HuH-7 (cell line): ENCODE data around the gene LHPP.
"Not testable (repeated sequence)": the region's sequence is repeated elsewhere in the genome, so short reads cannot be mapped to it uniquely, and the experiment has no call there.

Source experiments
- DNase-seq: peaks from one replicate; pipeline ENCODE4 v3.0.0; 2011; ENCODE audit warnings: low spot score

The LHPP gene

DNA sequence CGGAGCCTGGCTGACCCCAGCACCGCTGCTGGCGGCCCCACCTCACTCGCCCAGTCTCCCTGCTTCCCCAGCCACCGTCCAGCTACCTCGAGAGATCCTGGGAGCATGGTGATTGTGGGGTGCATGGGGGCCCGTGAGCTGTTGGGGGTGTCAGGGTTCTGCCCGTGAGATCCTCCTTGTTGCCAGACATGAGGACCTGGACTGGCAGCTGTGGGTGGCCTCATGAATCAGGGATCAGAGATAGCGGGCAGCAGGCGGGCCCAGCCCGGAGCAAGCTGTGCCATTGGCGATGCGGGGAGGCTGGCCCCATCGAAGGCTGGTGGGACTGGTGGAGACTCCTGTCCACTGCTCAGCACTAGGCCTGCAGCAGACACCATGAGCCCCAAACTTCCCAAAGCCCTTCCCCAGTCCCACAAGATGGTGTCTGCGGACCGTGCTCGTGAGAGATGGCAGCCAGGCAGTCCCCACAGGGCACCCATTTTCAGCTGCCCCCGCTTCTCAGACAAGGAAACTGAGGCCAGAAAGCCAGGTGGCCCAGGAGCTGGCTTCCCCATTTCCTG lies 75.6 kb downstream of the LHPP start:
- DNase-seq: no peak

DNA sequence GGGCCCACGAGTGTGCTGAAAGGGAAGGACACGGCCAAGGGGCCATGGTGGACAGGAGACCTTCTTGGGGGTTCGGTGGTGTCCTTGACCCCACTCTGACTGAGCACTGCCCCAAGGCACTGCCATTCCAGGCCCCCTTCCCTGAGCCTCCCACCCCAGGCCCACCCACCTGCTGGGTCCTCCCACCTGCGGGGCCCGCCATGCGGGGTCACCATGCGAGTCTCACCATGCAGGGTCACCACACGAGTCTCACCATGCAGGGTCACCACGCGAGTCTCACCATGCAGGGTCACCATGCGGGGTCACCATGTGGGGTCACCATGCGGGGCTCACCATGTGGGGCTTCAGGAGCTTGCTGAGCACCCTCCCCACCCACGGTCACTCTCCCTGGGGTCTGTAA lies 76.3 kb downstream of the LHPP start:
- DNase-seq: no peak

DNA sequence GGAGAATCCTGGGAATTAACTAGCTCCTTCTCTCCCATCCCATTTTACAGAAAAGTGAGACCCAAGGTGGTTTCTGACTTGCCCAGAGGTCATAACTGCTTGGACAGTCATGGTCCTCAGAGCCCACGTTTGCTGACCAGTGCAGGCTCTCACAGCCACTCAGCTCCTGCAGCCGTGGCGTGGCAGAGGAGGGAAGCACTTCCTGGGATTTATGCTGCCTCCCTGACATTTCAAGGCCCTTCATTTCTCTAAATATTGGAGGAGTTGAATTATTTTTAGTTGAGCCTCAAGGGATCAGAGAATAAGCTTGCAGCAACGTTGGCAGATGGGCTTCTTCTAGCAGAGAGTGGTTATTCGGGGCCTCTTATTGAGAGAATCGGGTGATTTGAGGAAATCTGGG lies 77.1 kb downstream of the LHPP start:
- no peak for DNase-seq

DNA sequence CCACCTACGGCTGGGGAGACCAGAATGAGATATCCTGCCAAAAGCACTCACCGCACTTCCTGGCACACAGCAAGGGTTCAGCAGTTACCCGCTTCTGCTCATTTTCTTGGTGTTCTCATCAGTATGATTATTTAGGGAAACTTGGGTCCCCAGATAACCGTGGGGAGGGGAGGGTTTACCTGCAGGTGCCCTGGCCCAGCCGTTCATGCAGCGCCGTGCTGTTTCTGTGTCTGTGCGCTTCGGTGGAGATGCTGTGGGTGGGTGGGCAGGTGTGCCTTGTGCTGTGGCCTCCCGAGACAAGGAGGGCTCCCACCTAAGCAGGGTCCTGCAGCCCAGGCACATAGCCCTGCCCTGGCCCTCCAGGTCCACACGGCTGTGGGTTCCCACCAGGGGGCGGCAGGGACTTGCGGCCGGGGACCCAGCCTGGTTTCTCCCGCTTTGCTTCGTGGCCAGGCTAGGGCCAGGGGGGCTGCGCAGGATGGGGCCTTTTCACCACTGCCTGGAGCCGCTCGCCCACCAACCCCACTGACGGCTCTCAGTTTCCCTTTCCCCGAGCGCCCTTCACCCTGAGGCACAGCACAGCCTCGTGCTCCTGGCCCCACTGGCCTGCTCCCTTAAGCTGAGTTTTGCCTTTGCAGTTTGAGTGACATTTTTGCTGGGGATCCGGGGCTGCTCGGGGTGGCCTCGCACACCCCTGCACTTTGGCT lies 78.5 kb downstream of the LHPP start:
- DNase-seq: peak; percentile 97

DNA sequence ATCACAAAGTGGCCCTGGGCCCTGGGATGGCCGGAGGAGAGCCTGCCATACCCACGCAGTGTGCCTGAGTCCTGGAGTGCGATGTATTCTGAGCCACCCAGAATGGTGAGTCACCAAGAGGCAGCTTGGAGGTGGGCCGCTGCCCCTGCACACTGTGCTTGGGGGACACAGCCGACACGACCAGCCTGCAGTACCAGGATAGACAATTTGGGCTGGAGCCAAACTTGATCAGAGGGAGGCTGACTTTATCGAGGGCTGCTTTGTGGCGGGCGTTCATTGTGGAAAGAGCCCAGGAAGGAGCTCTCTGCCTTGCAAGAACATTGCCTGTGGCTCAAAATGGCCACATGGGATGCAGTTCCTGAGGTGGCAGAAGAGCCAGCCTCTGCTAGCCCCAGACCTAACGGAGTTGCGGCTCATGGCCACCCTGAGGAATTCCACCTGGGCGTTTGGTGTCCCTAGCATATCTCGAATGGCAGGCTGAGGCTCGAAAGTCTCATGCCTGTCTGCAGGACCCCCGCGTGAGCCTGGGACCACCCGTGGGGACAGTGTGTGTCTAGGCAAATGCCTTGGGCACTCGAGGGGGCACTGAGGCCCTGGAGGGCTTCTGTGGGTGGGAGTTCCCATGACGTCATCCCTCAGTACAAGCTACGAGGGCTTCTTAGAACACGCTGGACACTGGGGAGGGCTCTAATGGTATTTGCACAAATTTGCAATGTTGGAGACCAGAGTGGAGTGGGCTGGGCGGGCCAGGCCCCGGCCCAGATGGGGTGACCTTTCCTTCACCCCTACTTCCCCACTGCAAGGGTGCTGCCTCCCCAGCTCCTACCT lies 79.7 kb downstream of the LHPP start:
- DNase-seq: no peak

DNA sequence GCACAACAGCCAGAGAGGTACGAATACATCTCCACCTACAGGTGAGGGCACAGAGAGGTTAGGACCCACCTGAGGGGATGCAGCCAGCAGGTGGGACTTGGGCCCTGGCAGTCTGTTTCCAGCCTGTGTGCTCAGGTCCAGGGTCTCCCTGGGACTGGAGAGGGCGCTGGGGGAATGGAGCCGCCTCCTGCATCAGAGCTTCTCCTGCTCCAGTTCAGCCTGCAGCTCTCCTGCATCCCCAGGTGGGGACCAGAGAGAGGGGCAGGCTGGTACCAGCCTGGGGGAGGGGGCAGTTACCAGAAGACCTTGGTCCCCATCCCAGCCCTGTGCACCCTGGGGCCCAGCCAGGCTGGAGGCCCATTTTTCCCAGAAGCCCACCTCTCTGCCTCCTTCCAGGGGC lies 80.7 kb downstream of the LHPP start:
- DNase-seq: no peak

DNA sequence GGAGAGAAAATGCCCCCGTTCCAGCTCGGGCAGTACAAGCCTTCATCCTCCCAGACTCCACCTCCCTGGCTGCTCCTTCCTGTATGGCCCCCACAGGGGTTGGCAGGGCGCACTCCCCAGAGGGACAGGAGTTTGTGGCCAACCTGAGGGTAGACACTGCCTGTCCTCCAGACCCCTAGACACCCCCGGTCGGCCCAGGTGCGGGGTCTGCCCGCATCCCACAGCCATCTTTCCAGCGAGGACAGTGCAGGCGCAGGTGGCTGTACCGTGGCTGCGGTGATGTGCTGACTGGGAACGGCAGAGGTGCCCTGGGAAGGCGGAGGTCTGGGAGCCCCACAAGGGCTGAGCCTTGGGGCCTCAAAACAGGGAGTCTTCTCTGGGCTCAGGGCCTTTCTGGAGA lies 81.5 kb downstream of the LHPP start:
- no peak for DNase-seq

DNA sequence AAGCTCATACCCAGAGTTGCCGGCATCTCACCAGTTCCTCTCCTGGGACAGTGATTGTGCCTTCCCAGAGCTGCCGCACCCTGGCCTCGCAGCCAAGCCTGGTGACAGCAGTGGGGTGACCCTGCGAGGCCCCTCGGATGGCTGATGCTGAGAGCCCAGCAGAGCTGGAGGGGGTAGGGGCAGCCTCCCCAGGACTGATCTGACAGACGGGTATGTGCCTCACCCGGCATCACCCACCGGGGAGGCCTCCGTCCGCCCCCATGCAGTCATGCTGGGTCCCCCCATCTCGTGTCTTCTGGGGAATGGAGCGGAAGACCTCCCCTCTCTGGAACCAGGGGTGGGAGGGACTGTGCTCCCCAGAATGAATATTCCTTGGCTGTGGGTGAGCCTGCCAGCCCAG lies 82.3 kb downstream of the LHPP start:
- DNase-seq: no peak

DNA sequence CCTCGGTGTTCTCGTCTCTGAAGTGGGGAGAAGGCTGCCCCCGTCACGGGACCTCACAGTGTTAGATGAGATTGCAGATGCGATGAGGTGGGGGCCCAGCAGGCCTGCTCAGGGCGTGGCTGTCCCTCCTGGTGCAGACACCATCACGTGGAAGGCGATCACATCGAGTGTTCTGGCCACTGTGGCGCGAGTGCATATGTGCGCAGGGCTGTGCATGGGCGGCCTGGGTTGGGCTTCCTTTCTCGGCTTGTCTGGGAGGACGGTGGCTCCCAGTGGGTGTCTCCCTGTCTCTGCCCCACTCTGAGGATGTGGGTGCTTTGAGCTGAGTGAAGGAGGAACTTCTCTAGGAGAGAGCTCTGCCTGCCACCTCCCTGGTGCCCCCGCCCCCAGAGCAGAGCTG lies 83.1 kb downstream of the LHPP start:
- no peak for DNase-seq

DNA sequence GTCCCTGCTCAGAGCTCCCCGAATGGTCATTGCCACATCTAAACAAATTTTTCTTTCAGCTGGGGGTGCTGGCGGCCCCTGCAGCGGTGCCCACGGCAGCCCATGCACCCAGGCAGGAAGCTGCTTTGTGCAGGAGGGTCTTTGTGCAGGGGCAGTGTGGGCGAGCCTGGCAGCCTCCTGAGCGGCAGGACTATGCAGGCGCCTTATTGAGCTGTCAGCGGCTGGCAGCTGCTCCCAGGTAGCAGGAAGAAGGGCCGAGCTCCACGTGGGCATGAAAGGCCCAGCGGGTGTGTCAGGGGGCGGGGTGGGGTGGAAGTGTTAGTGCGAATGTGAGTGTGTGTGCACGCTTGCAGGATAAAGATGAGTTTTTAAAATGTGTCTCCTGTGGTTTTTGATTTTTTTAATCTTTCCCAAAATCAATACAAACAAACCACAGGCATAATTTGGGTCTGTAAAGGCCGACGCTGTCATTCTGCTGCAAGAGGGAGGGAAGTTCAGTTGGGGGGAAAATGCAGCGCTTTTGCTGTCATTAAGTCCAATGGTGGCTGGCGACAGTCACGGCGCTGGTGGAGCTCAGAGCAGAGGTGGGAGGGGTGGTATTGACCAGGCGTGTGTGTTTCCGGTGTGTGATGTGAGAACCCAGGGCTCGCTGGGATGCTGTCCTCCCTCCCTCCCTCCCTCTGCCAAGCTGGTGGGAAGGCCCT lies 83.9 kb downstream of the LHPP start:
- no peak for DNase-seq

DNA sequence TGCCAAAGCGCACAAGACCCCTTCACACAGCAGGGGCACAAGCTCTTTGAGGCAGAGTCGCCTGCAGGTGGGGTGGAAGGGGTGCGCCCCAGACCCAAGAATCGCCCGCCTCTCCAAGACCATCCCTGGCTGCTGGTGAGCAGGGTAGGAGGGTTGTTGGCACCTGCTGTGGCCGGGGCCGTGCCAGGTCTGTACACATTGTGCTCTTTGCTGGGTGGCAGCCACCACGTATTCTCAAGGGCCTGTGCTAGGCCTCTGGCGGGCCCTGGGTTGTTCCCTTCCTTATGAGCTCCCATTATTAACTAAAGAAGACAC lies 84.4 kb downstream of the LHPP start:
- no peak for DNase-seq

DNA sequence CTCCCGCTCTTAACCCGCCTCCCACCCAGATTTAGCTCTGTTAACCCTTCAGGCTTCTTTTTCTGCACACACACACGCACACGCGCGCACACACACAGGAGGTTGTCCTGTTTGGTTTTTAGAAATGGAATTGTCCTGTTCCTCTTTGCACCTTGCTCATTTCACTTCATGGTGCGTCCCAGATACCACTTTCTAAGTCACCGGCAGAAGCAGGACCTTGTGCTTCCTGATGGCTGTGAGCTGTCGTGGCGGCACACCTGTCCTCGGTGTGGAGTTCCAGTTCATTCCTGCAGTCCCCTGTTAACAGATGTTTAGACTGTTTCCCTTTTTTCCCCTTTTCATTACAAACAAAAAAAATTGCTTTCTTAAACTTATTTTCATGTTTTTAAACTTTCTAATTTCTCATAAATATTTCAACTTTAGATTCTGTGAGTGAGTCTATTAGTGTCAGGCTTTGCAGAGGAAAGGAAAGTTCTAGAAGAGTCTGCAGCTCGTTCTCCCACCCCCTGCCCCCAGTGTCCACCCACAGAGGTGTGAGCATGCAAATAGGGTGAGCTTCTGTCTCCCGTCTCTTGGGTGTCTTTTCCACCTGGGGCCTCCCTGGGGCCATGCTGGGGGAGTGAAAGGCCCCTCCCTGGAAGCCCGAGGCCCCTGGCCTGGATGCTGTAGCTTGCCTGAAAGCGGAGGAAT lies 85.5 kb downstream of the LHPP start:
- no peak for DNase-seq

DNA sequence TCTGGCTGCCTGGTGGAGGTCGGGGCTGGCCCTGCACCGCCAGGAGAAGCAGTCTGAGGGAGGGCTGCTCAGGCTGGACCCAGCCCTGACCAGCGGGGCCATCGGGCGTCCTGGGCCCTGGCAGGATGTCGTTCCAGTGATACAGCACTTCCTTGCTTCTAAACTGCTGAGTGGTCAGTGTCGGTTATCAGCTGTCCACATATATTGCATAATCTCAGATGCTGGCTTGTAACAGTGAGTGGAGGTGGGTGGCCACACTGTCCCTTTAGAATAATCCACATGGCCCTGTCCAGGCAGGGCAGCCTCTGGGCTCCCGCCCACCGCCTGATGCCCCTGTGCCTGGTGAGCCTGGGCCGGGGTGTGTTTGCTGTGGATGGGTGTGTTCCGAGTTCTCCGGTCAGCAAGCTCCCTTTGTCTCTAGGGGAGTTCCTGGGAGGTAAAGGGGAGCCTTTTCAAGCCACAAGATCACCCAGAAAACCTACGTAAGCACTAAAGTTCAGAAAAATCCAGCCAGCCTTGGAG lies 86.1 kb downstream of the LHPP start:
- peak; percentile 77 for DNase-seq

DNA sequence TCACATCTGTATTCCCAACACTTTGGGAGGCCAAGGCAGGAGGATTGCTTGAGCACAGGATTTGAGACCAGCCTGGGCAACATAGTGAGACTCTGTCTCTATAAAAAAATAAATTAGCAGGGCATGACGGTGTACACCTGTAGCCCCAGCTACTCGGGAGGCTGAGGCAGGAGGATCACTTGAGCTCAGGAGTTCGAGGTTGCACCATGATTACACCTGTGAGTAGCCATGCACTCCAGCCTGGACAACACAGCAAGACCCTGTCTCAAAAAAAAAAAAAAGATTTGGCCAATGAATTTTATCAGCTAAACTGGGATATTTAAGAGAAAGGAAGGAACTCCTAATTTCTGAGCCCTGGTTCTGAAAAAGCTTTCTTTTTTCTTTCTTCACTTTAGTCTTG lies 87.5 kb downstream of the LHPP start:
- DNase-seq: not testable (repeated sequence)

DNA sequence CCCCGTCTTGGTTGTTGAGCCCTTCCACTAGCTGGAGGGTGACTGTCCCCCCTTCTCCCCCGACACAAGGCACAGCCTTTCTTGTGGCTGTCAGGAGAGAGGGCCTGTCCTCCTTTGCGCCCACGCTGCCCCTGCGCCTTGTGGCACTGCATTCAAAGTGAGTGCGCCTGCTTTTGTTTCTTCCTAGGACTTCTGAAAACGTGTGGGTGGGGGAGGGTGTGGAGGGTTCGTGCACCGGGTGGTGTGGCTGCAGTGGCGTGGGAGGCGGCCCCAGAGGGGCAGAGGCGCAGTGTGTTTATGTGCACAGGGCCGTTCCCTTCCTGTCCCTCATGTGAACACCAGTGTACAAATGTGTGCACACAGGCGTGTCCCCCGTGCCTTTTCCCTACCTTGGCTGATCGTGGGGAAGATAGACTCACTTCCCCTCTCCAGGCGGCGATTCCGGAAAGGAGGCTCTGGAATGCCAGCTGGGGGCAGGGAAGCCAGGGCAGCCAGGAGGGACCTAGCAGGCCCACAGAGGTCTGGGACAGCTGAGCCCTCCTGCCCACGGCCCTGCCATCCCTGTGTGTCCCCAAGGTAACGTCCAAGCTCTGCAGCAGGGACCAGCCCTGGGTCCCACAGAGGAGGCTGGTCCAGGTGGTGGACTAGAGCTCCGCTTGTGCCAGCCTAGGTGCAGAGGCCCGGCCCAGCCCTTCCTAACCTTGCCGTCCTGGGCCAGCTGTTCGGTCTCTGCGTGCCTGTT lies 88.8 kb downstream of the LHPP start:
- DNase-seq: no peak

DNA sequence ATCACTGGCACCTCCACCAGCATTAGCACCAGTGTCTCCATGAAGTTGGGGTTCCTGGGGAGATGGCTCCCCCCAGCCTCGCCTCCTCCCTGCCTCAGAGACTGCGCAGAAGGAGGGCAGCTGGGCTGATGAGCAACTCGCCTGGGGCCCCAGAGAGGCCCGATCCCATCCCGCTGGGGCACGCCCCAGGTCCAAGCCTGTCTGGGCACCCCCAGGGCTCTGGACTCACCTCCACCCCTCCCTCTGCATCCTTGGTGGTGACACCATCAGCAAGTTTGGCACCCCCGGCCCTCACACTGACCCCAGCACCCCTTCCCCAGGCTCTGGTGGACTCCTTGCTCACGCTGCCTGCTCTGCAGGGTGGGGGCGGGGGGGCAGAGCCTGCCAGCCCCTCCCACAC lies 89.5 kb downstream of the LHPP start:
- no peak for DNase-seq

DNA sequence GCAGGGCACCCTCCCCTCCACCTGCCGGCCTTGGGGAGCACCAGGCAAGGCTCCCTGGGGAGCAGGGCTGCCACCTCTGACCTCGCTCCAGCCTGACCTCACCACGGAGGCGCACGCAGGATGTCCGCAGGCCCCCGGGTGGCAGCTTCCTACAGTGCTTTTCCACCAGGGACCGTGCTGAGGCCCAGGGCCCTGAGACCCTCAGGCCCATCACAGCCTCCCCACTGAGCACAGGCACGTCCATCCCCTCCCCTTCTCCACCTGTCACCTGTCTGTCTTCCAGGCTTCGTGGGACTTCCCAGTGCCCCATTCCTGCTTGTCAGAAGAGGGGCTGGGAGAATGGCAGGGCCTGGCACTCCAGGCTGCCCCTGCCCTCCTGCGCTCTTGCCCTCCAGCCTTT lies 90.1 kb downstream of the LHPP start:
- no peak for DNase-seq

DNA sequence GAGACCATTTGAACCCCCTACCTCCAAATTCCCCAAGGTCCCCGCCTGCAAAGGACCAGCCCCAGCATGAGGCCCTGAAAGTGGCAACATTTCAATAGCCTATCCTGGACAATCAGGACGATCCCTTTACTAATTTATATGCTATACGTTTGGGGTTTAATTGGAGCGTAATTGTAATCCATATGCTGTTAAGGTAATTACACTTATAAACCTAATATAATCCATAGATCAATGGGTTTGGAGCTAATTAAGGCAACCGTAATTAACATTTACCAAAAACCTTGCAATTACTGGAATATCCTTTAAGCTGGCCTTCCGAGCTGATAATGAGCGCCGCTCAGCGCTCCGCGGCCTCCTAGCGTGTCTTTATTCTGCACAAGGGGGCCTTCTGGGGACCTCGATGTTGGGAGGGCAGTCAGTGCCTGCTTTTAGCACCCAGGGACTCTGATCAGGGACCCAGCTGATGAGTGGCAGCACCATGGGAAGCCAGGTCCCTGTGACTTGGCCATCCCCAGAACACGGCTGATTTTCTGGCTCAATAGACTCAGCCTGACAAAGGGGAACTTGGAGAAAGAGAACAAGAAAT lies 91.2 kb downstream of the LHPP start:
- DNase-seq: no peak

DNA sequence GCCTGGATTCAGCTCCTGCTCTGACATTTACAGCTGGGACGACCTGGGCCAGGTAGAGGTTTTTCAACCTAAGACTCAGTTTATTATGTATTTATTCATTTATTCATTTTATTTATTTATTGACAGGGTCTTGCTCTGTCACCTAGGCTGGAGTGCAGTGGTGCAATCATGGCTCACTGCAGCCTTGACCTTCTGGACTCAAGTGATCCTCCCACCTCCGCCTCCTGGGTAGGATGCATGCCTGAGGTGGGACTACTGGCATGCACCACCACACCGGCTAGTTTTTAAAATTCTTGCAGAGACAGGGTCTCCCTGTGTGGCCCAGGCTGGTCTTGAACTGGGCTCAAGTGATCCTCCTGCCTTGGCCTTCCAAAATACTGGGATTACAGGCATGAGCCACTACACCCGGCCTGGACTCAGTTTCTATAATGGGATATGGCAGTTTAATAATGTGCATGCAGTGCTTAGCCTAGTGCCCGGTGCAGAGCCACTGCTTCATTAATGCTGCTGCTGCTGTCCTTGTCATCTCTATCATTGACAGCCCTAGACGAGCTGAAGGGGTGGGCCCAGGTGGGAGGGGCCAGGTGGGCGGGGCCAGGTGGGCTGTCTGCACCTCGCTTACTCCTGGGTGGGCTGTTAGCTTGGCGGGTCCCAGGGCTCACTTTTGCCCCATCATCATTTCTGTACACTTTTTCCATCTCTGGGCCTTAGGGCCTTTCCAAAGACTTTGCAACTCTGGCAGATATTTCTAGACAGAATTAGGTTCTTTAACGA lies 92.6 kb downstream of the LHPP start:
- DNase-seq: no peak

DNA sequence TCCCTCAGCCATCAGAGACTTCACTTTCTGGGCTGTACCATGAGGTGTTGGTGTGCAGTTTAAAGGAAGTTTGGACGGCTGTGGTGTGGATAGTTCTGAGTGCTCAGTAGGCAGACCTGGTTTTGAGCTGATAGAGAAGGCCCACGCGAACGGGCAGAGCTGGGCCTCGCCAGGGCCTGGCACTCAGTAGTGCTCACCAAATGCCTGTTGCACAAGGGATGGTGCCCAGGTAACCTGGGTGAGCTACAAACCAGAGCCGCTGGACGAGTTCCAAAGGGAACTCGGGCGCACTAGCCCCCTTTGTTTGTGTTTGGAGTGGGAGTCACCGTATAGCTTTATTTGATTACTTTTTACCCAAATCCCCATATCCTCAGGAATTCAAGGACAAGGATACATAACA lies 95.5 kb downstream of the LHPP start:
- no peak for DNase-seq
